Hippocampal formation (tissue), 2 donors: ENCODE measurements around the gene CDX1.

Experiments
- DNase-seq, 2 donors: peaks; one replicate each; lab custom pipeline; 2025; lab: John Stamatoyannopoulos, UW

CDX1 gene

DNA sequence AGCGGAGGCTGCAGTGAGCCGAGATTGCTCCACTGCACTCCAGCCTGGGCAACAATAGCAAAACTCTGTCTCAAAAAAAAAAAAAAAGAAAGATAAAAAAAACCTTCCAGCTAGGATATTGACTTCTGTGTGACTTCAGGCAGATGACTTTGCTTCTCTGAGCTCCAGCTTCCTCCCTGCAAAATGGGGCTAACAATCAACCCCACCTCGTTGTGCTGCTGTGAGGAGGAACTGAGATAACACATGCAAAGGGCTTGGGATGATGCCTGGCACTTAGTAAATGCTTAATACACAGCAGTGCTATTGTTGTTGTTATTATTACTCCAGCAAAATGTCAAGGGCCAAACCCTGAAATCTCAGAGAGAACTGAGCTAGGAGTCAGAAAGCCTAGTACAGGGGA lies 3.5 kb upstream of the CDX1 start:
- no peak for DNase-seq

DNA sequence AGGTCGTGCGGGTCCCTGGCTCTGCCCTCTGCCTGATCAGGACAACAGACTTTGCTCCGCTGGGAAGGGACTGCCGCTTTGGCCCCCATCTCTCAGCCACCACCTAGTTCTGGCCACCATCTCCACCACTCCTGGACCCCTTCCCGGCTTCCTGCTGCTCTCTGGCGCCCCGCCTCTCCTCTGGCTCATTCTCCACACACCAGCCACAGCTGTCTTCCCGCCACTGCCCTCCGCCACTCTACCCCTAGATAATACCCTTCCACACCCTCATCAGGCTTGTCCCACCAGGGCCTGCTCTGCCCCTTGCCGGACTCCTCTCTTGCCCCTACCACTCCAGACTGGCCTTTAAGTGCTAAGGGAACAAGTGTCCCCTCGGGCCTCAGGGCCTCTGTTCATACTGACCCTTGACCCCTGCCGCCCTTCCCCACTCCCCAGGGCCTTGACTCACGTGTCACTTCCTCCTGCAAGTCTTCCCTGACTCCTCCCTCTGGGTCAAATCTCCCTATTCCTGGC lies 3.0 kb upstream of the CDX1 start:
- no peak for DNase-seq

GRCh38 chr5:150164211-150164980 lies 2.2 kb upstream of the CDX1 start:
- no peak for DNase-seq

DNA sequence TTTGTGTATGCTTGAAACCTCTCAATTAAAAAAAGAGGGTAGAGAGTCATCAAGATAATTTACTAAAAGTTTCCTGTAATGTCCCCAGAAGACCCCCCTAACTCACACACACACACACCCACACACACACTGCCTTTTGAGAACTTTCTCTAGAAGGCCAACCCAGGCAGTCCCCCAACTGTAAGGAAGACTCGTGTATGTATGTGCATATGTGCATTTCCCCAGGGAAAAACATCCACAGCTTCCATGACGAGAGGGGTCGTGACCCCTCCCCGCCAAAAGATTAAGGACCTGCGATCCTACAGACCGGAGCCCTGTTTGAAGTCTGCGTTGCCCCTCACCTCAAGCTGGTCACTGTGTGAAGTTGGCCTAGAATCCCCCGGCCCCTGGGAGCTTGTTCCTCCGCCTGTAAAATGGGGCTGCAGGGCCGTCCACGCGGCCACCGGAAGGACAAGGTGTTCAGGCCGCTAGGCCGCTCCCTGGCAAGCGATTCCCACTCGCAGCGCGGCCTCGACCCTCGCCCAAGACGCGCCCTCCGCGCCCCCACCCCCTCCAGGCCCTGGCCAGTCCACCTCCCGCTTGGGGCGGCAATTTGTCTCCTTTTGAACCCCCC lies 435 bp upstream of the CDX1 start:
- DNase-seq = no peak

- no peak for DNase-seq
Measured at GRCh38 chr5:150167512-150167850, 903 bp downstream of the CDX1 start.

GRCh38 chr5:150167908-150168307 lies 1.3 kb downstream of the CDX1 start:
- no peak for DNase-seq

DNA sequence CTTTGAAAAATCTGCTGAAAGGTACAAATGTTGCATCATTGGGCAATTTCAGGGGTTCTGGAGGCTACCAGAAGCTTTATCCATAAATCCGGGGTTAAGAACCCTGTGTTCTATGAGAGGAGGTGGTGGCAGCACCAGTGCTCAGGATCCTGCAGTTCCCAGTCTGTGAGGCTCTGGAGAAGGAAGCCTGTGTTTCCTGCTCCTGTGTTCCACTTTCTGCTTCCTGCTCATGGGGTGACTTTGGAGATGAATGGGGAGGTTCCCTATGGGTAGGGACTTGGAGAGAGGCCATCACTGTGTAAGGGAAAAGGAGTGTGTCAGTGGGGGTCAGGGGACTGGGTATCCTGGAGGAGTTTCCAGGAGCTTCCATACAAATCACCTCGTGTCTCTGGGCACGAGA lies 2.3 kb downstream of the CDX1 start:
- no peak for DNase-seq

- no peak for DNase-seq
Measured at GRCh38 chr5:150172145-150172544, 5.6 kb downstream of the CDX1 start.

GRCh38 chr5:150172556-150172955 lies 6.0 kb downstream of the CDX1 start:
- DNase-seq = no peak

DNA sequence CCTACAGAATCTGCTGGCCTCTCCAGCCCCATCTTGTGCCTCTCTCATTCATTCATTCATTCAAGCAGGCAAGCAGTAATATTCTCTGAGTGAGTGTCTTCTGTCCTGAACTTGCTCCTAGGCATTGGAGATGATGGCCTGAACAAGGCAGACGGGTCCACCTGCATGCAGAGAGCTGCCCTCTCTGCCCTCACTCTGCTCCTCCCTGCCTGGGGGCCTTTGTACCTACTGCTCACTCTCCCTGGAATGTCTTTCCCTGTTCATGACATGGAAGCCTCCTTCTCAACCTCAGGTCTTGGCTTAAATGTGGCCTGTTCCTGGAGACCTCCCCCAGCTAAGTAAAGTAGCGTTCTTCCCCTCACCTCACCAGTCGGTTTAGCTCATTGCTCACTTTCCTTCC lies 6.6 kb downstream of the CDX1 start:
- DNase-seq = no peak

GRCh38 chr5:150174285-150174684 lies 7.7 kb downstream of the CDX1 start:
- DNase-seq = no peak

DNA sequence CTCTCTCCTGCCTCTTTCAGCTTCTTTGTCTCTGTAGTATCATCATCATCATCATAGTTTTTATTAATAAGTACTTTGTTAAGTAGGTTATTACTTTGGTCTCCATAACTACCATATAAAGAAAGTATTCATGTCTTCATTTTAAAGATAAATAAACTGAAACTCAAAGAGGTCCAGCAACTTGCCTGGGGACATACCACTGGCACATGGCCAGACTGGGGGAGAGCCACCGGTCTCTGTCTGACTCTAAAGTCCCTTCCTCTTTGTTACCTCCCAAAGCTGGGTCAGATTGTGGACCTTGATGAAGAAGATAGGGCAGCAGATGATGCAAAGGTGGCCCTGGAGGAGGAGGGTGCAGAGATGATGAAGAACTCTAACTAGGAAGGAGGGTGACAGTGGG lies 8.5 kb downstream of the CDX1 start:
- DNase-seq = no peak

GRCh38 chr5:150175536-150175935 lies 9.0 kb downstream of the CDX1 start:
- DNase-seq = no peak

GRCh38 chr5:150176745-150177477 lies 10.3 kb downstream of the CDX1 start:
- DNase-seq = no peak

GRCh38 chr5:150177721-150178120 lies 11.1 kb downstream of the CDX1 start:
- no peak for DNase-seq

GRCh38 chr5:150178262-150178661 lies 11.7 kb downstream of the CDX1 start:
- no peak for DNase-seq

GRCh38 chr5:150179019-150179620 lies 12.5 kb downstream of the CDX1 start:
- no peak for DNase-seq

- DNase-seq = peak; percentile 54 to 69
Measured at GRCh38 chr5:150180241-150181026, 13.9 kb downstream of the CDX1 start.

DNA sequence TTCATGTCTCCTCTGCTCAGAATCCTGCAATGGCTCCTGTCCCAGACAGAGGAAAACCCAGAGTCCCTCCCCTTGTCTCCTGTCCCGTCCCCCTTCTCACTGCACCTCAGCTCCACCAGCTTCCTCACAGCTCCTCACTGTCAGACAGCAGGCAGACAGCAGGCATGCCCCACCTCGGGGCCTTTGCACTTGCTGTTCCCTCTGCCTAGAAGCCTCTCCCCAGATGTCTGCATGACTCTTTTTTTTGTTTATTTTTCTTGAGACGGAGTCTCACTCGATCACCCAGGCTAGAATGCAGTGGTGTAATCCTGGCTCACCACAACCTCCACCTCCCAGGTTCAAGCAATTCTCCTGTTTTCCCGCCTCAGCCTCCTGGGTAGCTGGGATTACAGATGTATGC lies 14.4 kb downstream of the CDX1 start:
- no peak for DNase-seq

DNA sequence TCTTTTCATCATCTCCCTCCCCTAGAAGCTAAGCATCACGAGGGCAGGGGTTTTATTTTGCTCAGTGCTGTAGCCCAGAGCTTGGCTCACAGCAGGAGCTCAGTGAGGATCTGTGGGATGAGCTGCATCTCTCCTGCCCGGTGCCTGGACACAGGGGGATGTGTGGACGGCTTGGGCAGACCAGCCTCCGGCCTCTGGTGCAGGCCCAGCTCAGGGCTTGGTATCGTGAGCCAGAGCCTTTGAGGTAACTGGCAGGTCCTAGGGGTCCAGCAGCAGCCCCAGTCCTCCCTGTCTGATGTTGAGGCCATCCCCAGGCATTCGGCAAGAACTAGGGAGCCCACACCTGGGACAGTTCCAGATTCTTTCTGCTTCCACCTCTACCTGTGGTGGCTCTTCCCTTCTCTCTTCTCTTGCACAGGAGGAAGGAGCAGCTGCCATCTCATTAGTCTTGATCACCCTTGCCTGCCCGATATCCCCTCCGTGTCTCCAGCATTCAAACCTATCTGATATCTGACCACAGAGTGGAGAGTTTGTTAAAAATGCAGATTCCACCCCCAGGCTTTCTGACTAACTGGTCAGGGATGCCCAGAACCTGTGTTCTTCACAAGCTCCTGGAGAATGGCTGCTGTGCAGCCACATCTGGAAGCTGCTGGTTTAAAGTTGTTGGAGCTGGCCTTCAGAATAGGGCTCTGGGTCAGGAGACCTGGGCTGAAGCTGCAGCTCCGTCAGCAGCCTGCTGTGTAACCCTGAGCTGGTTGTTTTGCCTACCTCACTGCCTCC lies 15.4 kb downstream of the CDX1 start:
- DNase-seq = no peak

DNA sequence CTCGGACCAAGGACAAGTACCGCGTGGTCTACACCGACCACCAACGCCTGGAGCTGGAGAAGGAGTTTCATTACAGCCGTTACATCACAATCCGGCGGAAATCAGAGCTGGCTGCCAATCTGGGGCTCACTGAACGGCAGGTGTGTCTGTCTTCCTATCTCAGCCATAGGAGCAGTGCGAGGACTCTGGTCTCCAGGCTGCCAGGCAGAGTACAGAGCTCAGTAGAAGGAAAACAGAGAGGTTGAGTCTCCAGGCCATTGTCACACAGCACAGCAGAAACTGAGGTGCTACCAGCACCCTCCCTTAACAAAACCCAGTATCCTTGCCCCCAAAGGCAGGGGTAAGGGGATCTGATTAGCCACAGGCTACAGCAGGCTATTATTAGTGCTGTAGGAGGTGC lies 16.2 kb downstream of the CDX1 start:
- no peak for DNase-seq
